Measurements from ENCODE around the gene TTC19.
A peak's percentile ranks its signal among the peaks of the same experiment; 100 is the strongest.
"Not testable (repeated sequence)": the region's sequence is repeated elsewhere in the genome, so short reads cannot be mapped to it uniquely, and the experiment has no call there.

Gene TTC19

GRCh38 chr17:15973834-15974233 lies 25.8 kb upstream of the TTC19 start:
- DNase-seq, result no peak

- DNase-seq, result no peak
Observed at GRCh38 chr17:15977894-15978293, 21.7 kb upstream of the TTC19 start.

- no peak for DNase-seq
Observed at GRCh38 chr17:15978606-15979005, 21.0 kb upstream of the TTC19 start.

- not testable (repeated sequence) for DNase-seq
Observed at GRCh38 chr17:15979013-15979412, 20.6 kb upstream of the TTC19 start.

GRCh38 chr17:15981208-15981607 lies 18.4 kb upstream of the TTC19 start:
- DNase-seq, result no peak

- no peak for DNase-seq
Observed at GRCh38 chr17:15981646-15982580, 17.7 kb upstream of the TTC19 start.

- no peak for DNase-seq
Observed at GRCh38 chr17:15996322-15996721, 3.3 kb upstream of the TTC19 start.

GRCh38 chr17:15998031-15998562 lies 1.5 kb upstream of the TTC19 start:
- no peak for DNase-seq

GRCh38 chr17:15999974-16000827 lies 577 bp downstream of the TTC19 start:
- no peak for DNase-seq

- no peak for DNase-seq
Observed at GRCh38 chr17:16001226-16001897, 1.7 kb downstream of the TTC19 start.

GRCh38 chr17:16002708-16003260 lies 3.2 kb downstream of the TTC19 start:
- no peak for DNase-seq

- DNase-seq, result no peak
Observed at GRCh38 chr17:16003841-16004240, 4.2 kb downstream of the TTC19 start.

- no peak for DNase-seq
Observed at GRCh38 chr17:16005636-16006035, 6.0 kb downstream of the TTC19 start.

GRCh38 chr17:16007439-16007838 lies 7.8 kb downstream of the TTC19 start:
- no peak for DNase-seq

GRCh38 chr17:16013943-16014407 lies 14.4 kb downstream of the TTC19 start:
- no peak for DNase-seq

GRCh38 chr17:16019347-16019746 lies 19.7 kb downstream of the TTC19 start:
- no peak for DNase-seq

- no peak for DNase-seq
Observed at GRCh38 chr17:16023881-16024280, 24.3 kb downstream of the TTC19 start.

GRCh38 chr17:16025202-16025601 lies 25.6 kb downstream of the TTC19 start:
- no peak for DNase-seq

- DNase-seq, result no peak
Observed at GRCh38 chr17:16026895-16027294, 27.3 kb downstream of the TTC19 start.

- peak; percentile 77 for DNase-seq
Observed at GRCh38 chr17:16027708-16028584, 28.3 kb downstream of the TTC19 start.

- DNase-seq, result no peak
Observed at GRCh38 chr17:16033729-16034349, 34.2 kb downstream of the TTC19 start.

Measured in CD4-positive, alpha-beta T cell treated with Interleukin-4 for 4 hours (primary cell).